K562 (cell line): ENCODE data around the gene CPZ. TPM values are rescaled to one million over a fixed set of nuclear protein-coding genes. Genes with fewer than 3 reads are reported as not detected.

ENCODE experiments used
- BRF2 ChIP-seq: IDR thresholded peaks from 3 replicates; pipeline ENCODE4 v1.6.1; 2011; ENCODE audit warnings: borderline replicate concordance, mild to moderate bottlenecking; ENCODE audit not compliant: insufficient read length, insufficient read depth
- CBX3 ChIP-seq, 2 experiments: IDR thresholded peaks; 1 replicate in 1 of 2; 2 replicates in 1 of 2; pipeline ENCODE4 v1.6.1; 2012; ENCODE audit warnings: inconsistent platforms in 2 of 2, low read length in 2 of 2, borderline replicate concordance in 1 of 2, control low read depth in 1 of 2
- EHMT2 ChIP-seq: fragments of 450-650 bp; IDR thresholded peaks from 2 replicates; pipeline ENCODE4 v1.6.1; 2018; ENCODE audit warnings: antibody characterized with exemption
- FOXP1 ChIP-seq: sonication (generic); formaldehyde crosslinking; IDR thresholded peaks from 2 replicates; pipeline ENCODE4 v1.8.0; 2022; ENCODE audit warnings: mild to moderate bottlenecking, missing genetic modification reagents
- MAZ ChIP-seq, 2 experiments: fragments of 450-650 bp in 1 of 2; sonication (generic) in 1 of 2; formaldehyde crosslinking; IDR thresholded peaks in 1 of 2; conservative IDR thresholded peaks in 1 of 2; 2 replicates each; pipeline versions ENCODE4 v1.4.0 to v1.5.0; 2020; ENCODE audit warnings: mild to moderate bottlenecking in 1 of 2, missing genetic modification reagents in 1 of 2
- PRMT5 ChIP-seq: sonication (generic); formaldehyde crosslinking; IDR thresholded peaks from 2 replicates; pipeline ENCODE4 v1.5.0; 2020; ENCODE audit warnings: missing genetic modification reagents
- STAG1 ChIP-seq: sonication (generic); formaldehyde crosslinking; IDR thresholded peaks from 2 replicates; pipeline ENCODE4 v1.5.0; 2020; ENCODE audit warnings: missing genetic modification reagents, borderline replicate concordance
- TEAD4 ChIP-seq, 2 experiments: sonication (generic) in 1 of 2; formaldehyde crosslinking in 1 of 2; IDR thresholded peaks; 2 replicates each; pipeline versions ENCODE4 v1.6.1 to v1.8.0; 2012 to 2022; ENCODE audit warnings: borderline replicate concordance in 1 of 2, inconsistent platforms in 1 of 2, low read length in 1 of 2, mild to moderate bottlenecking in 1 of 2, missing genetic modification reagents in 1 of 2
- polyA plus RNA-seq, 8 experiments: library from polyadenylated mRNA; depleted of rRNA in 4 of 8; stranded (reverse) in 5 of 8; unstranded in 3 of 8; fragments of >200 nt; fragmentation: Nextera tagmentation in 2 of 8; fragmentation: Illumina TruSeq in 1 of 8; extraction: Ambion mirVana in 2 of 8; extraction: Trizol in 1 of 8; gene quantifications; 2 replicates each; pipeline versions ENCODE4 v1.2.1 to v1.2.3, GENCODE V29; 2011 to 2014; ENCODE audit warnings: inconsistent platforms in 1 of 8, missing spikeins in 1 of 8
- total RNA-seq, 7 experiments: library from RNA; depleted of rRNA in 6 of 7; stranded (reverse); fragments of >200 nt in 6 of 7; fragmentation: Illumina TruSeq in 2 of 7; extraction: Trizol in 2 of 7; gene quantifications; 2 replicates each; pipeline versions ENCODE4 v1.2.1 to v1.2.3, GENCODE V29; 2011 to 2021; ENCODE audit warnings: low replicate concordance in 1 of 7

The CPZ gene
- total and polyA plus RNA-seq, 9 of the 15 experiments (the other 6 are each of a cell fraction or from before 2014, with no cell fraction given) = 0.06 to 2.2 (median 1.2) TPM; not detected in 1

GRCh38 chr4:8580321-8581093, 12.1 kb upstream of the CPZ start, which contains the start of gene GPR78 (continued):
- TF ChIP-seq CBX3 (IDR thresholded peaks at IDR 0.05; ENCODE audit: borderline replicate concordance in 1 of 2, low read length in 2 of 2) (0 out of 3 replicates have a peak, but pooled peaks of 1 of the 2 experiments have one; percentile 48), FOXP1 (CRISPR knock-in tag) (peak; percentile 76), STAG1 (CRISPR knock-in tag) (peak; percentile 14; the same call in 1 of the 2 replicates), TEAD4 (IDR thresholded peaks at IDR 0.05; ENCODE audit: low read length) (no peak), TEAD4 (CRISPR knock-in tag; IDR thresholded peaks at IDR 0.05; ENCODE audit: borderline replicate concordance) (peak; percentile 81; the same call in 1 of the 2 replicates), MAZ (CRISPR knock-in tag; conservative IDR thresholded peaks at IDR 0.05 in 1 of 2, IDR thresholded peaks at IDR 0.05 in 1 of 2) (peak in 1 of 2 experiments; percentile 92; a peak in 2 of 4 replicates), EHMT2 (peak; percentile 98), BRF2 (no peak), PRMT5 (CRISPR knock-in tag) (peak; percentile 94)
